Right lung (tissue), 10 donors: ENCODE data around the gene DDIT4L. TPM values are rescaled to one million over a fixed set of nuclear protein-coding genes. Genes with fewer than 3 reads are reported as not detected.
"Not testable (repeated sequence)": the region's sequence is repeated elsewhere in the genome, so short reads cannot be mapped to it uniquely, and the experiment has no call there.

Experiments
- DNase-seq, 2 donors: peaks; one replicate each; pipeline ENCODE4 v3.0.0-alpha.2; 2013
- long read RNA-seq, 8 donors: transcript quantifications; one replicate each; lab custom pipeline, GENCODE V29; 2026
- polyA plus RNA-seq, 5 donors: library from polyadenylated mRNA; unstranded; fragments of 120-200 nt; gene quantifications; one replicate each; pipeline versions ENCODE4 v1.2.1 to v1.2.3, GENCODE V29; 2013; ENCODE audit warnings: inconsistent platforms in 1 of 5, low replicate concordance in 1 of 5; ENCODE audit not compliant: insufficient read length in 5 of 5, insufficient read depth in 1 of 5

Gene DDIT4L
- polyA plus RNA-seq = 1 to 10 TPM; 1.3 to 1.7 (median 1.5) TPM
- long read RNA-seq, donor 1 = 0 reads
- long read RNA-seq, donor 2, partial matches to known transcripts = 0 of 1 reads
- long read RNA-seq, donor 2, other reads (novel, unspliced or antisense) = 0 of 1 reads
- long read RNA-seq, donor 3 = 0 reads
- long read RNA-seq, donor 4 = 0 reads
- long read RNA-seq, donor 5 = 0 reads
- long read RNA-seq, donor 6, partial matches to known transcripts = 0 of 1 reads
- long read RNA-seq, donor 6, other reads (novel, unspliced or antisense) = 0 of 1 reads
- long read RNA-seq, donor 7 = 0 reads
- long read RNA-seq, donor 8 = 0 reads

GRCh38 chr4:100189820-100190642, at the start of gene DDIT4L:
Gene DDIT4L, minus strand, starts transcription at chr4:100190468. Its CDS starts 485 bp downstream, at chr4:100189983.
- DNase-seq = peak; percentile 13 to 21

- no peak for DNase-seq
These were observed 49.7 kb upstream of the DDIT4L start for GRCh38 chr4:100240008-100240407.

GRCh38 chr4:100224721-100225120, 34.5 kb upstream of the DDIT4L start:
- no peak for DNase-seq

GRCh38 chr4:100224160-100224559, 33.9 kb upstream of the DDIT4L start:
- no peak for DNase-seq

- DNase-seq = no peak
These were observed 18.7 kb upstream of the DDIT4L start for GRCh38 chr4:100208964-100209363.

GRCh38 chr4:100208459-100208858, 18.2 kb upstream of the DDIT4L start:
- DNase-seq = no peak

GRCh38 chr4:100206850-100207249, 16.6 kb upstream of the DDIT4L start:
- DNase-seq = no peak

- no peak for DNase-seq
These were observed 7.8 kb upstream of the DDIT4L start for GRCh38 chr4:100198061-100198460.

GRCh38 chr4:100196388-100197071, 6.3 kb upstream of the DDIT4L start:
- DNase-seq = not testable (repeated sequence)

GRCh38 chr4:100190643-100191600, 654 bp upstream of the DDIT4L start:
- peak; percentile 5 for DNase-seq

GRCh38 chr4:100188829-100189228, 1.4 kb downstream of the DDIT4L start:
- DNase-seq = no peak

- no peak for DNase-seq
These were observed 2.5 kb downstream of the DDIT4L start for GRCh38 chr4:100187781-100188180.

- no peak for DNase-seq
These were observed 5.5 kb downstream of the DDIT4L start for GRCh38 chr4:100184787-100185186.

GRCh38 chr4:100177855-100178254, 12.4 kb downstream of the DDIT4L start:
- DNase-seq = no peak

- no peak for DNase-seq
These were observed 13.1 kb downstream of the DDIT4L start for GRCh38 chr4:100177126-100177525.

GRCh38 chr4:100175858-100176257, 14.4 kb downstream of the DDIT4L start:
- no peak for DNase-seq

- DNase-seq = no peak
These were observed 15.3 kb downstream of the DDIT4L start for GRCh38 chr4:100174985-100175383.

GRCh38 chr4:100170986-100171385, 19.3 kb downstream of the DDIT4L start:
- DNase-seq = no peak

GRCh38 chr4:100169491-100170485, 20.5 kb downstream of the DDIT4L start:
- DNase-seq = no peak

- DNase-seq = no peak
These were observed 21.7 kb downstream of the DDIT4L start for GRCh38 chr4:100168521-100168920.
